Head of caudate nucleus (tissue), 42 donors: Measurements from ENCODE around the gene MCU.
"Not testable (repeated sequence)": the region's sequence is repeated elsewhere in the genome, so short reads cannot be mapped to it uniquely, and the experiment has no call there.

ENCODE experiments used
- DNase-seq, 42 donors: peaks; one replicate each; pipeline versions ENCODE4 v3.0.0 to v3.0.0-alpha.2; 2020 to 2021; ENCODE audit warnings: mixed read lengths in 7 of 42
- intact Hi-C: fragments of 100-400 bp; cut with DNase I; formaldehyde crosslinking; loops from one replicate; pipeline ENCODE4 v1.15.0; 2022

The MCU gene

GRCh38 chr10:72852508-72852907, 160.6 kb downstream of the MCU start:
- intact Hi-C loops: no loop called here
- no peak for DNase-seq

DNA sequence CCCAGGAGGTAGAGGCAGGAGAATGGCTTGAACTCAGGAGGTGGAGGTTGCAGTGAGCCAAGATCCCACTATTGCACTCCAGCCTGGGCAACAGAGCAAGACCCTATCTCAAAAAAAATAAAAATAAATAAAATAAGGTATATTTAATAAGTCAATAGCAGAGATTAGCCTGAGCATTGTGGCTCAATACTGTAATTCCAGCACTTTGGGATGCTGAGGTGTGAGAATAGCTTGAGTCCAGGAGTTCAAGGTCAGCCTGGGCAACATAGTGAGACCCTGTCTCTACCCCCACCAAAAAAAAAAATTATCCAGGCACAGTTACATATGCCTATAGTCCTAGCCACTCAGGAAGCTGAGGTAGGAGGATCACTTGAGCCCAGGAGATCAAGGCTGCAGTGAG, 163.2 kb downstream of the MCU start:
- intact Hi-C loops: no loop called here
- no peak for DNase-seq

GRCh38 chr10:72855790-72856189, 163.8 kb downstream of the MCU start:
- intact Hi-C loops: no loop called here

DNA sequence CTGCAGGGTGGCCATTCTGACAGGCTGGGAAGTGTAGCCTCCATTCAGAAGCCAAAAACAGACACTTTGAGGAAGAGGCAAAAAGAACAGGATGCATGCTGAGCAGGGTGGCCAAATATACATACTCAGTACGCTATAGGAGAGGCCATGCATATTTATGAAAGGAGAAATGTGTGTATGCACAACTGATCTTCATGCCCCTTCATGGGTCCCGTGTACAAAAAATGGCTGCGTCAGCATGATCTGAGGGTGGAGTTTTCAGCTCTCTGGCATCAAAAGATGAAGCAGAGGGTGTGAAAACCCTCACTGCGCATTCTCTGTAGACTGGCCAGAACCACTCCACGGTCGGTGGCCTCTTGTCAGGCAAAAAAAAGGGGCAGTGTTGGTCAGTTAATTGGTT, 166.1 kb downstream of the MCU start:
- intact Hi-C loops: no loop called here
- DNase-seq: no peak

More at GRCh38 chr10:72855790-72856189, 163.8 kb downstream of the MCU start:
- no peak for DNase-seq

DNA sequence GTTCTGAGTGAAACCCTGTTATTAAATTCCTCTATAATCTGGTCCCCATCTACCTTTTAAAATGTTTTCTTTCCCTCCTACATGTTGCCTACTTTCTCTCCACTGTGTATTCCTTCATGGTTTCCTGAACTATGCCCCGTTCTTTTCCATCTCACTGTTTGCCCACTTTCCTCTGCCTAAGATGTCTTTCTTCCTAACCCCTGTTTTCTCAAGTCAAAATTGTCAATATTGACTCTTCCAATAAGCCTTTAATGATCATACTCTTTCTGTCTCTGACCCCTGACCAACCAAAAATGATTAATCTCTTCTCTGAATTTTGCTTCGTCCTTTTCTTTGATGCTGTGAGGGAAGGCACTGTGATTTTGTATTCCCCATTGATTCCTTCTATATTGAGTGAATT, 171.0 kb downstream of the MCU start:
- no peak for DNase-seq
- intact Hi-C loops: no loop called here

DNA sequence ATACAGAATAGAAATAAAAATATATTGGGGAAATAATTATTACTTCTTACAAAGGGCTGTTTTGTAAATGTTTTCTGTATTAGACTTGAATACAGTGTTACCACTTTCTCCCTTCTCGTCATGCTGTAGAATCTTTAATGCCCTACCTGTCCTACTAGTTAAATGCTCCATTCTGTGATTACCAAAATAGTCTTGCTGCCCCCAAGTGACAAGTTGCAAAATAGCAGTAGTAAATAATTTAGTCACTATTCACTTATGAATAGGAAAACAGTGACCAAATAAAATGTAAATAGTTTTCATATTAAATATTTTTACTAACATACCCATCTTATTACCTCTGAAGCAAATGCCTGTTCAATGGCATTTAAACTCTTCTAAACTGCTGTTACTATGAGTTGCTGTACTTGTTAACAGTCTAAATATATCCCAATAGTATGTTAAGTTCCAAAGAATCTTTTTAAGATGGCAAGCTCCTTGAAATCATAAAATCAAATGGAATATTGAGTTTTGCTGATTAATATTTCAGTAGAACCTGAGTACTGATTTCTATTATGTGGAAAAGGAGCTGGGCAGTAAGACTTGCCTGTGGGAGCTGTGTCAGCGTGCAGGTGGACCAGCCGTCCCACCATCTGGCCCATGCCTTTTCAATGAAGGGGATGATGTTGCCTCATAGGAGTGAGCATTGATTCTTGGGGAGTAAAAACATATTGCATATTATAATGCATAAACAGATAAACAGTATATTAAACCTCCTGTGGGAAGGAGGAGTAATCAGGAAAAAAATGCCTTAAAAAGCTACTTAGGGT, 183.5 kb downstream of the MCU start:
- intact Hi-C loops: no loop called here
- DNase-seq: no peak

DNA sequence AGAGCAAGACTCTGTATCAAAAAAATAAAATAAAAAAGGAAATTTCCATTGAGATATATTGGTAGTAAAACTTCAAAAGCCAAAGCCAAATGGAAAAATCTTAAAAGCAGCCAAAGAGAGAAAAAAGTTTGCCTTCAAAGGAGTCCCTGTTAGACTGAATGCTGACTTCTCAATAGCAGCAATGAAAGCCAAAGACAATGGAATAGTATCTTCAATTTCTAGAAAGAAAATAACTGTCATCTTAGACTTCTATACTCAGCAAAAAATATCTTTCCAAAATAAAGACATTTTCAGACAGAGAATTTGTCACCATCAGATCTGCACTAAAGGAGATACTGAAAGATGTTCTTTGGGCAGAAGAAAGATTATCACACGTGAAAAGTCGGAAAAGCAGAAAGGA, 187.3 kb downstream of the MCU start:
- DNase-seq: no peak
- intact Hi-C loops: no loop called here

DNA sequence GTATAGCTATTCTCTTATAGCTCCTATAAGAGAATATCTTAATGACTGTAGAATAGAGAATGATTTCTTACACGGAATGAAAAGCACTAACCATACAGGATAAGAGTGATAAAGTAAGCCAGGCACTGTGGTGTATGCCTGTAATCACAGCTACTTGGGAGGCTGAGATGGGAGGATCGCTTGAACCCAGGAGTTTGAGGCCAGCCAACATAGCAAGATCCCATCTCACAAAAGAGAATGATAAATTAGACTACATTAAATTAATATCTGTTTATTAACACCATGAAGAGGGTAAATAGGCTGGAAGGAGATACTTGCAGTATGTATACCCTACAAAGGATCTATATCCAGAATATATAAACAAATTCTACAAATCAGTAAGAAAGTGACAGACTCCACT, 189.3 kb downstream of the MCU start:
- intact Hi-C loops: no loop called here

GRCh38 chr10:72883861-72884260, 191.9 kb downstream of the MCU start:
- intact Hi-C loops: no loop called here
- no peak for DNase-seq

More for the DNA sequence above, 189.3 kb downstream of the MCU start:
- no peak for DNase-seq

DNA sequence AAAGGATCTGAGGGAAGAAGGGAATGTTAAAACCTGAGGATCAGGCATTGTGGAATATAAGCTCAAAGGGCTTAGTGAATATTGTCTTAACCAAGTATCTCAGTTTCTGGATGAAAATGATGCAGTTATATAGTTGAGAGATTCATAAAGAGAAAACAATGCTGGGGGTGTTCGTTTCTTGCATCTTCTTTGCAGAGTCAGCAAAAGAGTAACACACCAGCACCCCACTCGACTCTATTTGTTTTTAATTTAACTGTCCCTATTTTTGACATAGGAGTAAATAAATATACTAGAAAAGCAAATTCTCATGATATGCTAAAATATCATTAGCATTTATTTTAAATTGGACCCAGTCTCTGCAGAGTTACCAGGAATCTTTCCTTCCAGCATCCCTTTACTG, 194.0 kb downstream of the MCU start:
- DNase-seq: no peak
- intact Hi-C loops: no loop called here

GRCh38 chr10:72886621-72887020, 194.7 kb downstream of the MCU start:
- intact Hi-C loops: no loop called here
- no peak for DNase-seq

GRCh38 chr10:72887043-72887442, 195.1 kb downstream of the MCU start:
- intact Hi-C loops: no loop called here
- DNase-seq: peak in 1 of 42 donors; percentile 3

DNA sequence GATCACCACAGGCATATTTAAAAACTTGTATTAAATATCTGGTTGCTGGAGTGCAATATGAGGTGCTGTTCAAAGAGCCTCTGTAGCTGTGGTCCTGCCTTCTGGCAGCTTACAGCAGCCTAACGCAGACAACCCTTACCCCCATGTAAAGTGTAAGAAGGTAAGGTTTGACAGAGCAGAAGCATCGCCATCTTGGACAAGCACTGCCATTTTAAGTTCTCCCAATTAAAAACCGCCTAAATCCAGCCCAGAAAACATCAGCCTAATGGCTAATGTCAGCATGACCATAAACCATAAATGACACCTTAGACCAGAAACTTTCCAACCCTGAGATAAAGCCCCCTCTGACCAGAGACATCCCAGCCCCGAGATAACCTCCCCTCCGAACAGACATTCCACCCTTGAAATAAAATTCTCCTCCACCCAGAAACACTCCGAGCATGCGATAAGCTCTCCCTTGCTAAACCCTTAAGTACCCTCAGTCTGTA, 196.3 kb downstream of the MCU start:
- no peak for DNase-seq
- intact Hi-C loops: no loop called here

GRCh38 chr10:72889391-72889831, 197.5 kb downstream of the MCU start:
- DNase-seq: no peak
- intact Hi-C loops: no loop called here

DNA sequence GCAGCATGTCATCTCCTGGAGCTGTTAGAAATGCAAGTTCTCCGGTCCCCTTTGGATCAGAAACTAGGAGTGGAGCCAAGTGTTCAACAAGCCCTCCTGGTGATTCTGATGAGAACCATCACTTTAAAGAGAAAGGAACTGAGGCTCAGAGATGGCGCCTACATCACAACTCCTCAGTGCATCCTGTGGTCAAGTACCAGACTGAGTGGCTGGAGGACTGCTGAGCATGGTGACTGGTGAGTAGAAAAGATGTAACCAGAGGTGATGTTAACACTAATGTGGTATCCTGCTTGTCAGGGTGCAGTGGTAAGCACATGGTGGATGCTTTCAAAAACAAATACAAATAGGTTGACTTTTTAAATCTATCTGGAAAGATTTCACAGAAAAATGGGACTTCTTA, 198.1 kb downstream of the MCU start:
- intact Hi-C loops: no loop called here
- no peak for DNase-seq

GRCh38 chr10:72893136-72893798, 201.3 kb downstream of the MCU start, which contains the start of gene OIT3:
Gene OIT3, plus strand, starts transcription at chr10:72893739. Its CDS starts 60 bp downstream, at chr10:72893799.
- intact Hi-C loops: no loop called here
- no peak for DNase-seq

GRCh38 chr10:72895236-72895850, 203.4 kb downstream of the MCU start:
- intact Hi-C loops: no loop called here
- DNase-seq: no peak

GRCh38 chr10:72898616-72899015, 206.7 kb downstream of the MCU start:
- DNase-seq: no peak
- intact Hi-C loops: no loop called here

- intact Hi-C loops: no loop called here
- no peak for DNase-seq
These were observed 207.6 kb downstream of the MCU start for GRCh38 chr10:72899545-72899944.

DNA sequence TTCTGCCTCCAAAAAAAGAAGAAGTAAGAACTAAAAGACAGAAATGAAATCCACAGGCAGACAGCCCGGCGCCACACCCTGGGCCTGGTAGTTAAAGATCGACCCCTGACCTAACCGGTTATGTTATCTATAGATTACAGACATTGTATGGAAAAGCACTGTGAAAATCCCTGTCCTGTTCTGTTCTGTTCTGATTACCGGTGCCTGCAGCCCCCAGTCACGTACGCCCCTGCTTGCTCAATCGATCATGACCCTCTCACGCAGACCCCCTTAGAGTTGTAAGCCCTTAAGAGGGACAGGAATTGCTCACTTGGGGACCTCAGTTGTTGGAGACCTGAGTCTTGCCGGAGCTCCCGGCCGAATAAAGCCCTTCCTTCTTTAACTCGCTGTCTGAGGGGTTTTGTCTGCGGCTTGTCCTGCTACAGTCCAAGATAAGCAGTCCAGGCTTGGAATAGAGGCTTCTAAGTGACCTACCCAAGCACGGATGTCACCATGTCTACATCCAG, 212.1 kb downstream of the MCU start:
- DNase-seq, intact Hi-C loops: not testable (repeated sequence)
